Vagina (tissue), 2 donors: ENCODE results near the gene DAZAP2.

Experiments
- CTCF ChIP-seq, 3 experiments: fragments of 450-650 bp in 2 of 3; fragments of 200-600 bp in 1 of 3; sonication (generic) in 1 of 3; IDR thresholded peaks; one replicate each; pipeline ENCODE4 v1.5.1; 2017 to 2019; ENCODE audit warnings: antibody characterized with exemption in 3 of 3, mild to moderate bottlenecking in 2 of 3, moderate library complexity in 2 of 3
- POLR2A ChIP-seq, 2 donors: fragments of 450-650 bp; IDR thresholded peaks; one replicate each; pipeline ENCODE4 v1.6.1; 2017; ENCODE audit warnings: antibody characterized with exemption in 2 of 2, mild to moderate bottlenecking in 2 of 2, moderate library complexity in 2 of 2
- POLR2AphosphoS5 ChIP-seq, 2 donors: sonication (generic); formaldehyde crosslinking; IDR thresholded peaks; one replicate each; pipeline ENCODE4 v1.9.0; 2017; ENCODE audit warnings: antibody characterized with exemption in 2 of 2, mild to moderate bottlenecking in 2 of 2, low read depth in 1 of 2; ENCODE audit not compliant: insufficient read depth in 1 of 2

DNA sequence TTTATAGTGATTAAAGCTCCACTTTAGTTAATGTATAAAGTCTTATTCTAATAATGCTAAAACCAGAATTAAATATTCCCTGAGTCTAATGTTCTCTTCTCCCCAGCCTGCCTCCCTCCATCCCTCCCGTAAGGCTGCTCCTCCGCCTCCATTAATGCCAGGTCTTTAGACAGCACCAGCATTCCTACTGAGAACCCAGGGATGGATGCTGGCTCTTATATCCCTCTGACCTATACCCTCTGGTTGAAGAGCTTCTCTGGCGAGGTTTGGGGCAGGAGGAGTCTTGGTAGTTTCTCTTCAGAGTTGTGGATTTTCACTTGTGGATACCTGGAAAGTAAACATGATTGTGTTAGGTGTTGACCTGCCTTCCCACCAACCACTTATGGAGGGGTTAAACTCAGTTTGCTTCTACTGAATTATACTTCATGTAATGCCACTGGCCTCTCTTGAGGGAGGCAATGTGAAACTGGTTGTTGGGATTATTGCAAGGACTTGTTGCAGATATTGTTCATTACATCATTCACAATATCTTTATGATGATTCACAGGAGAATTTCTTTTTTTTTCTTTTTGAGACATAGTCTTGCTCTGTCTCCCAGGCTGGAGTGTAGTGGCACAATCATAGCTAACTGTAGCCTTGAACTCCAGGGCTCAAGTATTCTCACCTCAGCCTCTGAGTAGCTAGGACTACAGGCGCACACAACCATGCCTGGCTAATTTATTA is 42.7 kb downstream of the DAZAP2 start:
- TF ChIP-seq CTCF (IDR thresholded peaks at IDR 0.05) (no peak), POLR2A (IDR thresholded peaks at IDR 0.05) (no peak), POLR2AphosphoS5 (IDR thresholded peaks at IDR 0.05; ENCODE audit: insufficient read depth in 1 of 2, low read depth in 1 of 2) (no peak)
